Suprapubic skin (tissue), 4 donors: Measurements from ENCODE around the gene MAST2. TPM values are rescaled to one million over a fixed set of nuclear protein-coding genes. Genes with fewer than 3 reads are reported as not detected.

Experiments used
- DNase-seq, 2 donors: peaks; one replicate each; pipeline ENCODE4 v3.0.0-alpha.2; 2019; ENCODE audit warnings: low spot score in 2 of 2
- H3K27ac ChIP-seq: fragments of 200-600 bp; sonication (generic); one replicate; pipeline ENCODE4 v1.5.1; 2019
- H3K27me3 ChIP-seq: fragments of 200-600 bp; sonication (generic); one replicate; pipeline ENCODE4 v1.5.1; 2019
- H3K36me3 ChIP-seq: fragments of 200-600 bp; sonication (generic); one replicate; pipeline ENCODE4 v1.5.1; 2019
- H3K4me1 ChIP-seq: fragments of 200-600 bp; sonication (generic); one replicate; pipeline ENCODE4 v1.5.1; 2019
- H3K4me3 ChIP-seq: fragments of 200-600 bp; sonication (generic); one replicate; pipeline ENCODE4 v1.5.1; 2019; ENCODE audit warnings: mild to moderate bottlenecking
- H3K9me3 ChIP-seq: fragments of 200-600 bp; sonication (generic); one replicate; pipeline ENCODE4 v1.5.1; 2019
- EP300 ChIP-seq: sonication (generic); formaldehyde crosslinking; IDR thresholded peaks from one replicate; pipeline ENCODE4 v1.6.1; 2017; ENCODE audit warnings: antibody characterized with exemption
- POLR2A ChIP-seq, 2 donors: fragments of 450-650 bp; IDR thresholded peaks; one replicate each; pipeline ENCODE4 v1.6.1; 2017; ENCODE audit warnings: antibody characterized with exemption in 2 of 2, mild to moderate bottlenecking in 2 of 2, moderate library complexity in 2 of 2
- POLR2AphosphoS5 ChIP-seq, 3 donors: sonication (generic); formaldehyde crosslinking; IDR thresholded peaks; one replicate each; pipeline ENCODE4 v1.6.1; 2017; ENCODE audit warnings: antibody characterized with exemption in 3 of 3
- WGBS: methylation state at CpG from one replicate; pipeline ENCODE4 v1.1.5; 2018; 5-methylcytosine and 5-hydroxymethylcytosine counted together
- total RNA-seq, 4 donors: library from RNA; depleted of rRNA; stranded (reverse); fragments of >200 nt; gene quantifications; one replicate each; pipeline ENCODE4 v1.1.0, GENCODE V29; 2016
- TF ChIP-seq, protein P1 (sequence below), 2 donors: fragments of 200-600 bp in 1 of 2; fragments of 450-650 bp in 1 of 2; sonication (generic) in 1 of 2; IDR thresholded peaks; one replicate each; pipeline ENCODE4 v1.5.1; 2016 to 2019; ENCODE audit warnings: antibody characterized with exemption in 2 of 2, mild to moderate bottlenecking in 1 of 2, moderate library complexity in 1 of 2

The MAST2 gene
- total RNA-seq, 4 donors from 2014 or later, result 15.4 to 21.6 (median 20.1) TPM

DNA sequence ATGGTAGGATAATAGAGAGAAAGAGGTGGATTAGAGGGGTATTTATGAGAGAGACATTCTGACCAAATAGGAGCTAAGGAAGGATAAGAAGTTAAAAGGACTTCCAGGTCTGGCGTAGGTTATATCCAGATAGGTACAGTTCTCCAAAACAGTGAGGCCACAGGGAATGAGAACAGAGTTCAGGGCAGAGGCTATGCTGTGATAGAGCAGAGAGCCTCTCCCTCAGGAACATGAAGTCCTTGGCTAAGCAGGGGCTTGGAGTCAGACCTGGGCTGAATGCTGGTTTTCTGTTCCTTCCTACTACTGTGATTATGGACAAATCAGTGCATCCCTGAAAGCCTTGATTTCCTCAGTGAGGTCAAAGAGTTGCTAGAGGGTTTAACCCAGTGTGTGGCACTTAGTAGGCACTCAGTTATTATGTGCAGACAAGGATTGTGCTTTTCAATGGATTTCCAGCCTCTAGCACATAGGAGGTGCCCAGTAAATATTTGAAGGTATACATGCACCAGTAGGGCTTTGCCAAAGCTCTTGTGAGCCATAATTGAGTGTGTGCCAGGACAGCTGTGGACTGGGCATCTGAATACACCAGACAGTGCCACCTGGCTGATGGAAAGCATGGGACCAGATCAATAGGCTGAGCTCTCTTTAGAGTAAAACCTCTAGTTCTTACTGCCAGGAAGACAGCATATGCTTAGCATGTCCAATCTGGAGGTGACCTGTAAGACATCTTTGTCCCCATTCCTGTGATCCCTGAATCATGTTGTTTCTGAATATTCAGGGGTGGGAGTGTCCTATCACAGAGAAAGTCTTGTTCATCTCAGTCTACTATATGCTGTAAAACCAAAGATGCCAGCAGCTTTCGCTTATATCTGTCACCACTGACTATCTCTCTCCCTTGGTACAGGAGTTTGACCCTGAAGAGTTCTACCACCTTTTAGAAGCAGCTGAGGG is 217.9 kb downstream of the MAST2 start:
- no peak overlapping the region for H3K4me3 ChIP-seq
- no peaks in the 10 kb centered on the region for H3K4me1 ChIP-seq
- no peak for DNase-seq
- TF ChIP-seq, protein P1, sequence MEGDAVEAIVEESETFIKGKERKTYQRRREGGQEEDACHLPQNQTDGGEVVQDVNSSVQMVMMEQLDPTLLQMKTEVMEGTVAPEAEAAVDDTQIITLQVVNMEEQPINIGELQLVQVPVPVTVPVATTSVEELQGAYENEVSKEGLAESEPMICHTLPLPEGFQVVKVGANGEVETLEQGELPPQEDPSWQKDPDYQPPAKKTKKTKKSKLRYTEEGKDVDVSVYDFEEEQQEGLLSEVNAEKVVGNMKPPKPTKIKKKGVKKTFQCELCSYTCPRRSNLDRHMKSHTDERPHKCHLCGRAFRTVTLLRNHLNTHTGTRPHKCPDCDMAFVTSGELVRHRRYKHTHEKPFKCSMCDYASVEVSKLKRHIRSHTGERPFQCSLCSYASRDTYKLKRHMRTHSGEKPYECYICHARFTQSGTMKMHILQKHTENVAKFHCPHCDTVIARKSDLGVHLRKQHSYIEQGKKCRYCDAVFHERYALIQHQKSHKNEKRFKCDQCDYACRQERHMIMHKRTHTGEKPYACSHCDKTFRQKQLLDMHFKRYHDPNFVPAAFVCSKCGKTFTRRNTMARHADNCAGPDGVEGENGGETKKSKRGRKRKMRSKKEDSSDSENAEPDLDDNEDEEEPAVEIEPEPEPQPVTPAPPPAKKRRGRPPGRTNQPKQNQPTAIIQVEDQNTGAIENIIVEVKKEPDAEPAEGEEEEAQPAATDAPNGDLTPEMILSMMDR (IDR thresholded peaks at IDR 0.05), result no peak
- TF ChIP-seq POLR2A (IDR thresholded peaks at IDR 0.05) (no peak), POLR2AphosphoS5 (IDR thresholded peaks at IDR 0.05) (no peak), EP300 (no peak)
- 95% methylated on average over 2 of the region's 2 CpGs for WGBS
- H3K36me3 ChIP-seq, result peaks cover 26% of the 10 kb centered on the region
- no peak overlapping the region for H3K27ac ChIP-seq
- no peaks in the 10 kb centered on the region for H3K9me3 ChIP-seq
- no peaks in the 10 kb centered on the region for H3K27me3 ChIP-seq

DNA sequence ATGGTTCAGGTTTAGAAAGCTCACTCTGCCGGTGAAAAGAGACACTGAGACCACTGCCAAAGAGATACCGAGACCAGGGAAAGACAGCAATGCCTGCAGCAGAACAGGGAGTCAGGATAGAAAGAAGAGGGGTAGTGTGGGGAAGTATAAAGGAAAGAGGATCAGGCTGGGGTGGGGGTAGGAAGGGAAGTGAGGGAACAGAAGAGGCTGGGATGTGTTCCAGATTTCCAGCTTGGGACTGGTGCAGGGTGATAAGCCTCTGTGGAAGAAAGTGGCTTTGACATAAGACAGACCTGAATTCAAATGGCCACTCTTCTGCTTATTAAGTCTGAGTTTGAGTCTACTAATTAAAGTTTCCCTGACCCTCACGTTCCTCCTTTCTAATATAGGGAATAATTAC is 223.1 kb downstream of the MAST2 start:
- no peak for TF ChIP-seq EP300
- TF ChIP-seq POLR2AphosphoS5 (IDR thresholded peaks at IDR 0.05), result no peak
- TF ChIP-seq, protein P1 (IDR thresholded peaks at IDR 0.05), result no peak
- WGBS, result 88% methylated on average over 3 of the region's 3 CpGs
- no peak overlapping the region for H3K4me3 ChIP-seq
- H3K4me1 ChIP-seq, result no peaks in the 10 kb centered on the region
- DNase-seq, result no peak
- H3K27me3 ChIP-seq, result no peaks in the 10 kb centered on the region
- no peaks in the 10 kb centered on the region for H3K9me3 ChIP-seq
- peaks cover 57% of the 10 kb centered on the region for H3K36me3 ChIP-seq
- no peak overlapping the region for H3K27ac ChIP-seq

DNA sequence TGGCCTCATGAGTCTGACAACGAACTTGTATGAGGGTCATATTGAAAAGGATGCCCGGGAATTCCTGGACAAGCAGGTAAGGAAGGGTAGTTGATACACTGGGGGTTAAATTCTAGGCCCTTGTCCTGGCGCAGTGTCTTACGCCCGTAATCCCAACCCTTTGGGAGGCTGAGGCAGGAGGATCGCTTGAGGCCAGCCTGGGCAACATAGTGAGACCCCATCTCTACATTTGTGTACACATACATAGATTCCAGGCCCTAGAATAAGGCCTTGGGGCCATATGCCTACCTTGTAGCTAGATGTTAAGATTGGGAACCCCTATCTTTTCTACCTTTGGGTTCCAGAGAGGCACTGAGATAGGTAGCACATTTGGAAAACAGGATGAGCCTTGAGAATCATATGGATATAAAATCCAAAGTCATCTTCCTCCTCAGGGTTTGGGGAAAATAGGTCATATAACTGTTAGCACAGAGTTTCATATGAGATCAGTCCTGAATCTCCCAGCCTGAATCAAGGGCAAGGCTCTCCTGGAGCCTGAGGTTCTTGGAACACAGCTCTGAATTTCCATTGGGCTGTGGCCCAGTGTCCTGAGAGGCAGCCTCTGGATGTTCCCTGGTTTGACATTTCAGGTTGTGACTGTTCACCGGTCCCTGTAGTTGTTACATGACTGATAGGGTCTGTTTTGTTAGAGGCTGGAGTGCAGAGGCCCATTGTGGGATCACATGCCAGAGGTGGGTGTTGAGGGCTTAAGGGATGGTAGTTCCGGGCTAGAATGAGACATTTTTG is 224.6 kb downstream of the MAST2 start:
- no peak for DNase-seq
- Histone ChIP-seq H3K4me1 (no peaks in the 10 kb centered on the region), H3K36me3 (peaks cover 53% of the 10 kb centered on the region), H3K27me3 (no peaks in the 10 kb centered on the region), H3K27ac (no peak overlapping the region), H3K9me3 (no peaks in the 10 kb centered on the region), H3K4me3 (no peak overlapping the region)
- WGBS, result 94% methylated on average over 8 of the region's 8 CpGs
- no peak for TF ChIP-seq EP300
- no peak for TF ChIP-seq POLR2AphosphoS5 (IDR thresholded peaks at IDR 0.05)
- TF ChIP-seq, protein P1 (IDR thresholded peaks at IDR 0.05), result no peak
- TF ChIP-seq POLR2A (IDR thresholded peaks at IDR 0.05), result no peak

DNA sequence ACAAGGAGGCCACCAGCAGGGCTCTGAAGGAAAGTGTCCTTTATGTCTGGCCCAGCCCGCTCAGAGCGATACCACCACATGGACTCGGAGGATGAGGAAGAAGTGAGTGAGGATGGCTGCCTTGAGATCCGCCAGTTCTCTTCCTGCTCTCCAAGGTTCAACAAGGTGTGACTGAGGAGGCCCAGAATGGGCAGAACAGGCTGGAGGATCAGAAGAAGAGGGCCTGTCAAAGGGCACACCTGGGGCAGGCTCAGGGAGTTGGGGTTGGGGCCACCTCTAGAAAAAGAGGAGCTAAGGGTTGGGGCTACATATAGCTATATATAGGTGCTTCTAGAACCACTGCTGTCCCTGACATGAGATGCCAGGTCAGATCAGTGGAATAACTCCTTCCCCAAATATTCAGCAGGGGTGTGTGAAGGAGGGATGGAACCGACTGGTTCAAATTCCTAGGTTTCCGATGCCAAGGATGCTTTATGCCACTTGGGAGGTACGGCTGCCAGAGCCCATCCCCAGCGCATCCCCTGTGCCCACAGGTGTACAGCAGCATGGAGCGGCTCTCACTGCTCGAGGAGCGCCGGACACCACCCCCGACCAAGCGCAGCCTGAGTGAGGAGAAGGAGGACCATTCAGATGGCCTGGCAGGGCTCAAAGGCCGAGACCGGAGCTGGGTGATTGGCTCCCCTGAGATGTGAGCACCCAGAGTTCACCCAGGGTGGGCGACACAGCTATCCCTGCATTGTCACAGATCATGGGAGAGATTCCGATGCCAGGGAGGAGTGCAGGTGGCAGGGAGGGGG is 226.9 kb downstream of the MAST2 start:
- H3K36me3 ChIP-seq, result peaks cover 53% of the 10 kb centered on the region
- H3K9me3 ChIP-seq, result no peaks in the 10 kb centered on the region
- TF ChIP-seq POLR2AphosphoS5 (IDR thresholded peaks at IDR 0.05), result no peak
- TF ChIP-seq EP300, result no peak
- TF ChIP-seq, protein P1 (IDR thresholded peaks at IDR 0.05), result no peak
- TF ChIP-seq POLR2A (IDR thresholded peaks at IDR 0.05), result no peak
- no peak overlapping the region for H3K27ac ChIP-seq
- no peaks in the 10 kb centered on the region for H3K27me3 ChIP-seq
- DNase-seq, result no peak
- H3K4me3 ChIP-seq, result no peak overlapping the region
- H3K4me1 ChIP-seq, result no peaks in the 10 kb centered on the region
- 98% methylated on average over 18 of the region's 18 CpGs for WGBS
